ENCODE measurements around the gene PMS2. TPM values are rescaled to one million over a fixed set of nuclear protein-coding genes. Genes with fewer than 3 reads are reported as not detected.

Gene PMS2
- total RNA-seq, 1 experiment from 2014 or later = 20.4 TPM

Other genes starting within 250 kb of the PMS2 start
- gene RNF216, start 227.4 kb downstream of the PMS2 start, total RNA-seq (2014; rRNA removed; shearing (Covaris generic)) = 24.8 and 26.3 TPM in 2 replicates
- not detected in 2 replicates for gene OCM, start 128.3 kb downstream of the PMS2 start, total RNA-seq (2014; rRNA removed; shearing (Covaris generic))
- 107 and 118 TPM in 2 replicates for gene CCZ1, start 110.3 kb downstream of the PMS2 start, total RNA-seq (2014; rRNA removed; shearing (Covaris generic))
- gene RSPH10B, start 38.4 kb downstream of the PMS2 start, total RNA-seq (2014; rRNA removed; shearing (Covaris generic)) = under 0.01 and 0.10 TPM in 2 replicates
- 112 and 121 TPM in 2 replicates for gene AIMP2, start 223 bp upstream of the PMS2 start, total RNA-seq (2014; rRNA removed; shearing (Covaris generic))
- gene ANKRD61, start 22.3 kb upstream of the PMS2 start, total RNA-seq (2014; rRNA removed; shearing (Covaris generic)) = 0.12 and 0.20 TPM in 2 replicates
- gene EIF2AK1, start 50.1 kb upstream of the PMS2 start, total RNA-seq (2014; rRNA removed; shearing (Covaris generic)) = 76.7 and 127 TPM in 2 replicates
- gene USP42, start 95.9 kb upstream of the PMS2 start, total RNA-seq (2014; rRNA removed; shearing (Covaris generic)) = 4.8 and 5.6 TPM in 2 replicates